ENCODE measurements around the gene CELSR1.

The CELSR1 gene

GRCh38 chr22:46508491-46508999, 28.9 kb downstream of the CELSR1 start:
- H2BK120ac ChIP-seq (ENCODE audit: low read depth, low read length), result peak overlapping the region; percentile 4
- H3K18ac ChIP-seq (ENCODE audit: low read length), result peak overlapping the region; percentile 94
- H3K9ac ChIP-seq (ENCODE audit: low read depth, low read length, poor library complexity), result peak overlapping the region; percentile 9
- peak overlapping the region; percentile 87 for H4K91ac ChIP-seq (ENCODE audit: low read depth, low read length, poor library complexity)
- H3K23ac ChIP-seq (ENCODE audit: low read depth, low read length, poor library complexity), result peak overlapping the region; percentile 86
- no peaks in the 10 kb centered on the region for H3K79me1 ChIP-seq (ENCODE audit: low read depth, low read length)
- no peak for DNase-seq (ENCODE audit: low spot score)
- peak overlapping the region; percentile 93 for H2AK5ac ChIP-seq (ENCODE audit: low read depth, low read length)
- no peaks in the 10 kb centered on the region for H3K36me3 ChIP-seq (replicated peaks in 1 of 2; ENCODE audit: control insufficient read depth in 2 of 2, insufficient read depth in 2 of 2, low read length in 2 of 2)
- no peak overlapping the region for H2AFZ ChIP-seq (ENCODE audit: low read length)
- WGBS, 2 donors (ENCODE audit: extremely low coverage in 2 of 2, insufficient read length in 2 of 2, insufficient replicate concordance in 1 of 2), result no CpG with 5 or more reads among the region's 20 CpGs
- no peaks in the 10 kb centered on the region for H3K9me3 ChIP-seq (replicated peaks in 1 of 2; ENCODE audit: control insufficient read depth in 2 of 2, insufficient read depth in 1 of 2, low read depth in 1 of 2, low read length in 2 of 2)
- H3K4ac ChIP-seq (ENCODE audit: low read length), result peak overlapping the region; percentile 97
- peak overlapping the region; percentile 93 for H2BK5ac ChIP-seq (ENCODE audit: low read length)
- H3K4me3 ChIP-seq (ENCODE audit: low read length in 2 of 2), result no peak overlapping the region
- no peak overlapping the region for H3K27ac ChIP-seq (replicated peaks; ENCODE audit: low read length)
- H3K14ac ChIP-seq (ENCODE audit: low read length), result no peak overlapping the region
- H4K8ac ChIP-seq (ENCODE audit: low read depth, low read length), result no peak overlapping the region
- H3K27me3 ChIP-seq (ENCODE audit: control insufficient read depth in 3 of 3, insufficient read depth in 3 of 3, low read depth in 1 of 3, low read length in 3 of 3), result peaks cover 0 to 7% (median 0%) of the 10 kb centered on the region in 3 experiments
- H3K4me1 ChIP-seq (ENCODE audit: control insufficient read depth in 2 of 2, insufficient read depth in 1 of 2, low read depth in 1 of 2, low read length in 2 of 2), result peaks cover 45 to 47% of the 10 kb centered on the region in 2 donors
- peak overlapping the region; percentile 96 for H2BK12ac ChIP-seq (ENCODE audit: low read length)
- H2BK15ac ChIP-seq (ENCODE audit: low read length), result peak overlapping the region; percentile 90
- no peak overlapping the region for H3K4me2 ChIP-seq (ENCODE audit: insufficient read depth, low read length, poor library complexity, severe bottlenecking)

GRCh38 chr22:46507451-46508425, 29.7 kb downstream of the CELSR1 start:
- Histone ChIP-seq H2BK120ac (ENCODE audit: low read depth, low read length) (peak overlapping the region; percentile 1), H2BK5ac (ENCODE audit: low read length) (peak overlapping the region; percentile 69), H3K9ac (ENCODE audit: low read depth, low read length, poor library complexity) (peak overlapping the region; percentile 71), H3K4me2 (ENCODE audit: insufficient read depth, low read length, poor library complexity, severe bottlenecking) (no peak overlapping the region), H3K27ac (replicated peaks; ENCODE audit: low read length) (no peak overlapping the region), H3K23ac (ENCODE audit: low read depth, low read length, poor library complexity) (peak overlapping the region; percentile 6), H2AFZ (ENCODE audit: low read length) (peak overlapping the region; percentile 17), H3K36me3 (replicated peaks in 1 of 2; ENCODE audit: control insufficient read depth in 2 of 2, insufficient read depth in 2 of 2, low read length in 2 of 2) (no peaks in the 10 kb centered on the region), H3K18ac (ENCODE audit: low read length) (peak overlapping the region; percentile 74), H2BK12ac (ENCODE audit: low read length) (peak overlapping the region; percentile 92), H4K91ac (ENCODE audit: low read depth, low read length, poor library complexity) (no peak overlapping the region), H3K79me1 (ENCODE audit: low read depth, low read length) (no peaks in the 10 kb centered on the region), H3K4me1 (ENCODE audit: control insufficient read depth in 2 of 2, insufficient read depth in 1 of 2, low read depth in 1 of 2, low read length in 2 of 2) (peaks cover 50 to 52% of the 10 kb centered on the region in 2 donors), H3K14ac (ENCODE audit: low read length) (no peak overlapping the region), H3K9me3 (replicated peaks in 1 of 2; ENCODE audit: control insufficient read depth in 2 of 2, insufficient read depth in 1 of 2, low read depth in 1 of 2, low read length in 2 of 2) (no peaks in the 10 kb centered on the region), H2AK5ac (ENCODE audit: low read depth, low read length) (peak overlapping the region; percentile 93), H3K4me3 (ENCODE audit: low read length in 2 of 2) (no peak overlapping the region), H4K8ac (ENCODE audit: low read depth, low read length) (no peak overlapping the region), H2BK15ac (ENCODE audit: low read length) (peak overlapping the region; percentile 90), H3K4ac (ENCODE audit: low read length) (peak overlapping the region; percentile 79), H3K27me3 (ENCODE audit: control insufficient read depth in 3 of 3, insufficient read depth in 3 of 3, low read depth in 1 of 3, low read length in 3 of 3) (peaks cover 0 to 7% (median 0%) of the 10 kb centered on the region in 3 experiments)
- WGBS, 2 donors (ENCODE audit: extremely low coverage in 2 of 2, insufficient read length in 2 of 2, insufficient replicate concordance in 1 of 2), result no CpG with 5 or more reads among the region's 34 CpGs
- no peak for DNase-seq (ENCODE audit: low spot score)

- Histone ChIP-seq H2BK5ac (ENCODE audit: low read length) (no peak overlapping the region), H3K4me3 (ENCODE audit: low read length in 2 of 2) (no peak overlapping the region), H4K91ac (ENCODE audit: low read depth, low read length, poor library complexity) (no peak overlapping the region), H3K27ac (replicated peaks; ENCODE audit: low read length) (no peak overlapping the region), H3K79me1 (ENCODE audit: low read depth, low read length) (no peaks in the 10 kb centered on the region), H2BK12ac (ENCODE audit: low read length) (no peak overlapping the region), H3K4me1 (ENCODE audit: control insufficient read depth in 2 of 2, insufficient read depth in 1 of 2, low read depth in 1 of 2, low read length in 2 of 2) (peaks cover 41 to 49% of the 10 kb centered on the region in 2 donors), H3K18ac (ENCODE audit: low read length) (no peak overlapping the region), H3K4me2 (ENCODE audit: insufficient read depth, low read length, poor library complexity, severe bottlenecking) (no peak overlapping the region), H3K36me3 (replicated peaks in 1 of 2; ENCODE audit: control insufficient read depth in 2 of 2, insufficient read depth in 2 of 2, low read length in 2 of 2) (no peaks in the 10 kb centered on the region), H2AFZ (ENCODE audit: low read length) (no peak overlapping the region), H3K23ac (ENCODE audit: low read depth, low read length, poor library complexity) (no peak overlapping the region), H3K9ac (ENCODE audit: low read depth, low read length, poor library complexity) (no peak overlapping the region), H3K14ac (ENCODE audit: low read length) (no peak overlapping the region), H3K4ac (ENCODE audit: low read length) (no peak overlapping the region), H4K8ac (ENCODE audit: low read depth, low read length) (no peak overlapping the region), H3K27me3 (ENCODE audit: control insufficient read depth in 3 of 3, insufficient read depth in 3 of 3, low read depth in 1 of 3, low read length in 3 of 3) (peaks cover 0 to 1% (median 0%) of the 10 kb centered on the region in 3 experiments), H3K9me3 (replicated peaks in 1 of 2; ENCODE audit: control insufficient read depth in 2 of 2, insufficient read depth in 1 of 2, low read depth in 1 of 2, low read length in 2 of 2) (no peaks in the 10 kb centered on the region), H2BK120ac (ENCODE audit: low read depth, low read length) (no peak overlapping the region), H2AK5ac (ENCODE audit: low read depth, low read length) (no peak overlapping the region), H2BK15ac (ENCODE audit: low read length) (no peak overlapping the region)
- no CpG with 5 or more reads among the region's 4 CpGs for WGBS, 2 donors (ENCODE audit: extremely low coverage in 2 of 2, insufficient read length in 2 of 2, insufficient replicate concordance in 1 of 2)
- no peak for DNase-seq (ENCODE audit: low spot score)
Measured at GRCh38 chr22:46504584-46504983, 32.8 kb downstream of the CELSR1 start.

Measured in neuronal stem cell (in vitro differentiated cells).